ENCODE data around the gene HS6ST1.

Gene HS6ST1

DNA sequence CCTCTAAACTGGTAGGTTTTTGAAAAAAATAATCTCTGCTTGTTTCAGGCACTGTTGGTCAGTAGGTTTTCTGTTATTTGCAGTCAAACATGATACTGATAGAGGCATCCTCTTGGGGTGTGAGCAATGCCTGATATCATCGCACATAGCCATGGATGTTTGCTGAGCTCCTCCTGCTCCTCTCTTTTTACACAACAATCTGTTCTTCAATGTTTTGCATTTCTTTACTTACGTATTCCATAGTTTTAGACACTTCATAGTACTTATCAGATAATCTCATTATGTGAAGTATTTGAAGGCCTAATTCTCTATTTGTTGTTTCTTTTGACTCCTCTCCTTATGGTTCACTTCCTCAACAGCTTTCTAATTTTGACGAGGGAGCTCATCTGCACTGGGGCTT is 23.0 kb upstream of the HS6ST1 start:
- no peak for DNase-seq
- no peak for TF ChIP-seq CTCF (IDR thresholded peaks at IDR 0.05; ENCODE audit: low read depth, low read length, missing control alignments)
- in situ Hi-C loops (cut with HindIII; ENCODE audit: low pct_ligation_motif_present, low sequenced_read_pairs) = no loop called here
- H3K27me3 ChIP-seq (replicated peaks) = no peaks in the 10 kb centered on the region
- H3K27ac ChIP-seq = no peak overlapping the region
- no peak overlapping the region for H3K4me3 ChIP-seq (ENCODE audit: low read depth, low read length)
- no peaks in the 10 kb centered on the region for H3K36me3 ChIP-seq (replicated peaks)

DNA sequence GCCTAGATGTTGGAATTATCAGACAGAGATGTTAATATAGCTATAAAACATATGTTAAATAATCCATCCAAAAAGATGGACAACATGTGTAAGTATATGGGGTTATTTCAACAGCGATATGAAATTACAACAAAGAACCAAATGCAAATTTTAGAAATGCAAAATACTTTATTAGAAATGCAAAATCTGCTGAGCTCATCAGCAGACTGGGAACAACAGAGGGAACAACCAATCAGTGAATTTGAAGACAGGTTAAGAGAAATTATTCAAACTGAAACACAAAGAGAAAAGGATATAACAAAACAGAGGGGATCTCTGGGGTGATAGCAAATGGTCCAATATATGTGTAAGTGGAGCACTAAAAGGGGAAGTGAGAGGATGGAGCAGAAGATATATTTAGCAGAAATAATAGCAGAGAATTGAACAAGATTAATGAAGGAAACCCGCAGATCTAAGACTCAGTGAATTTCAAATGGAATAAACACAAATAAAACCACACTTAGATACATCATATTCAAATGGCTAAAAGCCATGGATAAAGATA is 13.5 kb upstream of the HS6ST1 start:
- TF ChIP-seq CTCF (IDR thresholded peaks at IDR 0.05; ENCODE audit: low read depth, low read length, missing control alignments) = no peak

DNA sequence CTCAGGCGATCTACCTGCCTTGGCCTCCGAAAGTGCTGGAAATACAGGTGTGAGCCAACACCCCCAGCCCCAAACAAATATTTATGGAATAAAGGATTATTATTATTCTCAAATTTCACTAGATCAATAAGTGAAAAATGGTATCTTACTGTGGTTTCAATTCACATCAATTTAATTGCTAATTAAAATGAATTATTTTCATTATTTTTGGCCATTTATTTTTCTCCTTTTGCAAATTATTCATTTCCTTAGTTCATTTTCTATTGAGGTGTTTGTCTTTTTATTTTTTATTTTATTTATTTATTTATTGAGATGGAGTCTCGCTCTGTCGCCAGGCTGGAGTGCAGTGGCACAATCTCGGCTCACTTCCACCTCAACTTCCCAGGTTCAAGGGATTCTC is 11.9 kb upstream of the HS6ST1 start:
- no peak for DNase-seq
- Histone ChIP-seq H3K27me3 (replicated peaks) (no peaks in the 10 kb centered on the region), H3K27ac (no peak overlapping the region), H3K4me3 (ENCODE audit: low read depth, low read length) (no peak overlapping the region), H3K36me3 (replicated peaks) (no peaks in the 10 kb centered on the region)
- in situ Hi-C loops (cut with HindIII; ENCODE audit: low pct_ligation_motif_present, low sequenced_read_pairs) = no loop called here
- no peak for TF ChIP-seq CTCF (IDR thresholded peaks at IDR 0.05; ENCODE audit: low read depth, low read length, missing control alignments)

More for the DNA sequence above, 13.5 kb upstream of the HS6ST1 start:
- Histone ChIP-seq H3K27me3 (replicated peaks) (no peaks in the 10 kb centered on the region), H3K36me3 (replicated peaks) (no peaks in the 10 kb centered on the region), H3K4me3 (ENCODE audit: low read depth, low read length) (no peak overlapping the region), H3K27ac (no peak overlapping the region)
- no peak for DNase-seq
- in situ Hi-C loops (cut with HindIII; ENCODE audit: low pct_ligation_motif_present, low sequenced_read_pairs) = no loop called here

DNA sequence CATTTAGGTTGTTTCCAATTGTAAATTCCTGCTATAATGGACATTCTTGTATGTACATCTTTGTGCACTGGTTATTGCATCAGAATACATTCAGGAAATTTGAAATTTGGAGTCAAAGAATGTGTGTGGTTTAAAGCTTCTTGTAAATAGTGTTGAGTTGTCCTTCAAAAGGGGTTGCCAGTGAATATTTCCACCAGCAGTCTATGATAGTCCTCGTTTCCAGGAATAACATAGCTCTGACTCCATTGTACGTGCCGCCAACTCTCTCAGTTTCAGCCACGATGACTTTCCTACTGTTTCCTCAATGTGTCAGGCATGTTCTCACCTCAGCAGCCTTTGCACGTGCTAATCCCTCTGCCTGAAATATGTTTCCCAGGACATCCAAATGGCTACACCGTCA is 10.9 kb upstream of the HS6ST1 start:
- no peak for TF ChIP-seq CTCF (IDR thresholded peaks at IDR 0.05; ENCODE audit: low read depth, low read length, missing control alignments)
- no peak for DNase-seq
- in situ Hi-C loops (cut with HindIII; ENCODE audit: low pct_ligation_motif_present, low sequenced_read_pairs) = no loop called here
- no peaks in the 10 kb centered on the region for H3K36me3 ChIP-seq (replicated peaks)
- no peak overlapping the region for H3K4me3 ChIP-seq (ENCODE audit: low read depth, low read length)
- H3K27me3 ChIP-seq (replicated peaks) = no peaks in the 10 kb centered on the region
- H3K27ac ChIP-seq = no peak overlapping the region

DNA sequence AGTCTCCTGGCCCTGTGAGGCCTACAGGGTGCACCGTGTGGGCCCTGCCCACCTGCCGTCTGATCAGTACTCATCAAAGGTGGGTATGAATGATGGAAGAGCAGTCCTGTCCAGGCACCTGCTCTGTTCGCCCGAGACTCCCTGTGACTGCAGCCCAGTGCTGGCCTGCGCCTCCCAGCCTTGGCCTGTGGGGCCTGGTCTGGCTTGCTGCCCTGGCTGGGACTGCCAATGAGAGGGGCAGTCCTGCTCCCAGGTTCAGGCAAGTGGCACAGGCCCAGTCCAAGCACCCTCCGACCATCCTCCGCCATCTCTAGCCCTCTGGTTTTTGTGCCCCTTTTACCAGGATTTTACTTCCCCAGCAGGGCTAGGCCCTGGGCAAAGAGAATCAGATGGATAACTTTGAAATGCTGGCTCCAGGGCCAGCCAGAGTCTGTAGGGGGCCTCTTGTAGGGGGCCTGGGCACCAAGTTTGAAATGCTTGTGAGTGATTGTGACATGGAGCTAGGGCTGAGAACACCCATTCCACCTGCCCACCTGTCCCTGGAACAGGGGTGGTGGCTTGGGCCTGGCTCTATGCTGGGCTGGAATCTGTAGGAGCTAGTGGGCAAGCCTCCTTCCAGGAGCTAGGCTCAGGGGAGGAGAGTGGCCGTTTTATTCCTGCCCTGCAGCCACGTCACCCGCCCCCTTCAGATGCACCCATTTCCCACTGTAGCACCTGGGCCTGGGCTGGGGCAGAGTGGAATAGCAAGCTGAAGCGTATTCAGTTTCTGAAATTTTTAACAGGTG is 8.7 kb upstream of the HS6ST1 start:
- no peak for TF ChIP-seq CTCF (IDR thresholded peaks at IDR 0.05; ENCODE audit: low read depth, low read length, missing control alignments)
- Histone ChIP-seq H3K27ac (no peak overlapping the region), H3K36me3 (replicated peaks) (no peaks in the 10 kb centered on the region), H3K4me3 (ENCODE audit: low read depth, low read length) (no peak overlapping the region), H3K27me3 (replicated peaks) (no peaks in the 10 kb centered on the region)
- in situ Hi-C loops (cut with HindIII; ENCODE audit: low pct_ligation_motif_present, low sequenced_read_pairs) = no loop called here
- DNase-seq = no peak
